GM23338 (cell line): Measurements from ENCODE around the gene TMPRSS2.

ENCODE experiments used
- CREB1 ChIP-seq: fragments of 250-450 bp; sonication (Bioruptor Pico); IDR thresholded peaks from 2 replicates; pipeline ENCODE4 v1.5.0; 2020; ENCODE audit warnings: low read depth, mild to moderate bottlenecking, moderate library complexity
- EZH2 ChIP-seq: fragments of 200-600 bp; sonication (generic); IDR thresholded peaks from one replicate; pipeline ENCODE4 v1.8.0; 2017; ENCODE audit warnings: antibody characterized with exemption, mild to moderate bottlenecking, low read depth; ENCODE audit not compliant: unreplicated experiment
- EZH2phosphoT487 ChIP-seq: fragments of 200-600 bp; sonication (generic); IDR thresholded peaks from one replicate; pipeline ENCODE4 v1.8.1; 2018; ENCODE audit warnings: antibody characterized with exemption; ENCODE audit not compliant: unreplicated experiment
- JUNB ChIP-seq: IDR thresholded peaks from one replicate; pipeline ENCODE4 v1.6.1; 2016; ENCODE audit warnings: antibody characterized with exemption; ENCODE audit not compliant: unreplicated experiment
- POLR2AphosphoS5 ChIP-seq: IDR thresholded peaks from 2 replicates; pipeline ENCODE4 v1.6.1; 2016; ENCODE audit warnings: antibody characterized with exemption, low read depth
- TF ChIP-seq, protein P1 (sequence below), 2 experiments: fragments of 200-600 bp in 1 of 2; sonication (generic) in 1 of 2; conservative IDR thresholded peaks; 2 replicates each; pipeline versions ENCODE4 v1.5.1 to v1.6.1; 2016 to 2017; ENCODE audit warnings: antibody characterized with exemption in 2 of 2, low read depth in 2 of 2, mild to moderate bottlenecking in 2 of 2, moderate library complexity in 1 of 2
- TF ChIP-seq, protein P2 (sequence below): IDR thresholded peaks from one replicate; pipeline ENCODE4 v1.6.1; 2018; ENCODE audit warnings: antibody characterized with exemption; ENCODE audit not compliant: unreplicated experiment

DNA sequence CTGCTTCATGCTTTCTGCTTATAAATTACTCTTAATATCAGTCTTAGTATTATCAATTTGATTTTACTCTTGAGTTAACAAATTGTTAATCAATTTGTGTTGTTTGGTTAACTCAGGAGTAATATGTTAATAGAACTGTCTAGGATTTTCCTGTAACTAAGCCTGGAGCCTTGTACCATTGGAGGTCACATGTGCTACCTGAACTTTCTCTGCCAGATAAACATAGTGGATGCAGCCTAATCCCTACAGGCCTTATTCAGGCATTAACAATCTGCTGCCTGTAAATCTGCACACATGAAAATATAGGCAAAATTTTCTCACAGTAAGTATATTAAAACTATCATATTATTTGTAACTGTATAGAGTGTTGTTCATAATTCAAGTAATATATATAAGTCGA lies 47.1 kb upstream of the TMPRSS2 start:
- TF ChIP-seq, protein P1, sequence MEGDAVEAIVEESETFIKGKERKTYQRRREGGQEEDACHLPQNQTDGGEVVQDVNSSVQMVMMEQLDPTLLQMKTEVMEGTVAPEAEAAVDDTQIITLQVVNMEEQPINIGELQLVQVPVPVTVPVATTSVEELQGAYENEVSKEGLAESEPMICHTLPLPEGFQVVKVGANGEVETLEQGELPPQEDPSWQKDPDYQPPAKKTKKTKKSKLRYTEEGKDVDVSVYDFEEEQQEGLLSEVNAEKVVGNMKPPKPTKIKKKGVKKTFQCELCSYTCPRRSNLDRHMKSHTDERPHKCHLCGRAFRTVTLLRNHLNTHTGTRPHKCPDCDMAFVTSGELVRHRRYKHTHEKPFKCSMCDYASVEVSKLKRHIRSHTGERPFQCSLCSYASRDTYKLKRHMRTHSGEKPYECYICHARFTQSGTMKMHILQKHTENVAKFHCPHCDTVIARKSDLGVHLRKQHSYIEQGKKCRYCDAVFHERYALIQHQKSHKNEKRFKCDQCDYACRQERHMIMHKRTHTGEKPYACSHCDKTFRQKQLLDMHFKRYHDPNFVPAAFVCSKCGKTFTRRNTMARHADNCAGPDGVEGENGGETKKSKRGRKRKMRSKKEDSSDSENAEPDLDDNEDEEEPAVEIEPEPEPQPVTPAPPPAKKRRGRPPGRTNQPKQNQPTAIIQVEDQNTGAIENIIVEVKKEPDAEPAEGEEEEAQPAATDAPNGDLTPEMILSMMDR (conservative IDR thresholded peaks at IDR 0.05; ENCODE audit: low read depth in 2 of 2) = no peak
- TF ChIP-seq POLR2AphosphoS5 = no peak
- TF ChIP-seq EZH2phosphoT487 = no peak
- TF ChIP-seq JUNB = no peak
- TF ChIP-seq, protein P2, sequence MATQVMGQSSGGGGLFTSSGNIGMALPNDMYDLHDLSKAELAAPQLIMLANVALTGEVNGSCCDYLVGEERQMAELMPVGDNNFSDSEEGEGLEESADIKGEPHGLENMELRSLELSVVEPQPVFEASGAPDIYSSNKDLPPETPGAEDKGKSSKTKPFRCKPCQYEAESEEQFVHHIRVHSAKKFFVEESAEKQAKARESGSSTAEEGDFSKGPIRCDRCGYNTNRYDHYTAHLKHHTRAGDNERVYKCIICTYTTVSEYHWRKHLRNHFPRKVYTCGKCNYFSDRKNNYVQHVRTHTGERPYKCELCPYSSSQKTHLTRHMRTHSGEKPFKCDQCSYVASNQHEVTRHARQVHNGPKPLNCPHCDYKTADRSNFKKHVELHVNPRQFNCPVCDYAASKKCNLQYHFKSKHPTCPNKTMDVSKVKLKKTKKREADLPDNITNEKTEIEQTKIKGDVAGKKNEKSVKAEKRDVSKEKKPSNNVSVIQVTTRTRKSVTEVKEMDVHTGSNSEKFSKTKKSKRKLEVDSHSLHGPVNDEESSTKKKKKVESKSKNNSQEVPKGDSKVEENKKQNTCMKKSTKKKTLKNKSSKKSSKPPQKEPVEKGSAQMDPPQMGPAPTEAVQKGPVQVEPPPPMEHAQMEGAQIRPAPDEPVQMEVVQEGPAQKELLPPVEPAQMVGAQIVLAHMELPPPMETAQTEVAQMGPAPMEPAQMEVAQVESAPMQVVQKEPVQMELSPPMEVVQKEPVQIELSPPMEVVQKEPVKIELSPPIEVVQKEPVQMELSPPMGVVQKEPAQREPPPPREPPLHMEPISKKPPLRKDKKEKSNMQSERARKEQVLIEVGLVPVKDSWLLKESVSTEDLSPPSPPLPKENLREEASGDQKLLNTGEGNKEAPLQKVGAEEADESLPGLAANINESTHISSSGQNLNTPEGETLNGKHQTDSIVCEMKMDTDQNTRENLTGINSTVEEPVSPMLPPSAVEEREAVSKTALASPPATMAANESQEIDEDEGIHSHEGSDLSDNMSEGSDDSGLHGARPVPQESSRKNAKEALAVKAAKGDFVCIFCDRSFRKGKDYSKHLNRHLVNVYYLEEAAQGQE = no peak
- TF ChIP-seq CREB1 (CRISPR knock-in tag) = no peak
- no peak for TF ChIP-seq EZH2
